Upper lobe of left lung (tissue), 6 donors: ENCODE data around the gene FBXO11. TPM values are rescaled to one million over a fixed set of nuclear protein-coding genes. Genes with fewer than 3 reads are reported as not detected.

Experiments
- ATAC-seq, 2 donors: fragments of 200-7000 bp; cut with Tn5 transposase; one replicate each; pipeline ENCODE4 v1.9.1; 2022; ENCODE audit warnings: mild to moderate bottlenecking in 2 of 2, moderate library complexity in 2 of 2; ENCODE audit not compliant: low FRiP score in 2 of 2
- DNase-seq, 2 donors: peaks; one replicate each; pipeline ENCODE4 v3.0.0-alpha.2; 2019 to 2020
- H3K27ac ChIP-seq, 4 donors: fragments of 200-600 bp; sonication (generic); one replicate each; pipeline ENCODE4 v1.5.1; 2016 to 2019
- H3K27me3 ChIP-seq, 4 donors: fragments of 200-600 bp; sonication (generic); one replicate each; pipeline ENCODE4 v1.5.1; 2017 to 2019
- H3K36me3 ChIP-seq, 4 donors: fragments of 200-600 bp; sonication (generic); one replicate each; pipeline ENCODE4 v1.5.1; 2016 to 2019
- H3K4me1 ChIP-seq, 4 donors: fragments of 200-600 bp; sonication (generic); one replicate each; pipeline ENCODE4 v1.5.1; 2018 to 2019
- H3K4me3 ChIP-seq, 4 donors: fragments of 200-600 bp; sonication (generic); one replicate each; pipeline ENCODE4 v1.5.1; 2017 to 2019; ENCODE audit warnings: mild to moderate bottlenecking in 2 of 4, moderate library complexity in 1 of 4
- H3K9me3 ChIP-seq, 4 donors: fragments of 200-600 bp; sonication (generic); one replicate each; pipeline ENCODE4 v1.5.1; 2018 to 2019
- CTCF ChIP-seq, 6 experiments: fragments of 450-650 bp in 4 of 6; fragments of 200-600 bp in 2 of 6; sonication (generic) in 2 of 6; IDR thresholded peaks; one replicate each; pipeline ENCODE4 v1.5.1; 2016 to 2019; ENCODE audit warnings: antibody characterized with exemption in 6 of 6
- EP300 ChIP-seq, 4 donors: sonication (generic); formaldehyde crosslinking; IDR thresholded peaks; one replicate each; pipeline ENCODE4 v1.5.1; 2017; ENCODE audit warnings: antibody characterized with exemption in 4 of 4, control low read depth in 2 of 4
- POLR2A ChIP-seq, 4 donors: fragments of 450-650 bp; IDR thresholded peaks; one replicate each; pipeline ENCODE4 v1.5.1; 2016 to 2017; ENCODE audit warnings: antibody characterized with exemption in 4 of 4, mild to moderate bottlenecking in 2 of 4
- POLR2AphosphoS5 ChIP-seq, 2 donors: sonication (generic); formaldehyde crosslinking; IDR thresholded peaks; one replicate each; pipeline ENCODE4 v1.5.1; 2017; ENCODE audit warnings: antibody characterized with exemption in 2 of 2
- WGBS, 2 donors: methylation state at CpG; one replicate each; pipeline ENCODE4 v1.1.5; 2017 to 2018; 5-methylcytosine and 5-hydroxymethylcytosine counted together
- total RNA-seq, 6 donors: library from RNA; depleted of rRNA in 4 of 6; stranded (reverse); fragments of >200 nt in 4 of 6; gene quantifications; one replicate each; pipeline versions ENCODE4 v1.1.0 to v1.2.1, GENCODE V29; 2016 to 2021
- donor health status: DM: no; HTN: no; CAD: no; lungs with moderate emphysema.
- donor health status: DM: no; HTN: yes; CAD: no; lungs with severe emphysema.

The FBXO11 gene
- total RNA-seq, 6 donors from 2014 or later: 30.5 to 99.2 (median 60.0) TPM

- TF ChIP-seq CTCF (IDR thresholded peaks at IDR 0.05): no peak
- TF ChIP-seq EP300 (IDR thresholded peaks at IDR 0.05): no peak
- no peak for TF ChIP-seq POLR2AphosphoS5 (IDR thresholded peaks at IDR 0.05)
- TF ChIP-seq POLR2A (IDR thresholded peaks at IDR 0.05): no peak
- peaks cover 21 to 99% (median 67%) of the 10 kb centered on the region in 4 donors for H3K36me3 ChIP-seq
- H3K27me3 ChIP-seq: no peaks in the 10 kb centered on the region
- ATAC-seq: no peak
- H3K4me3 ChIP-seq: no peak overlapping the region
- no peak for DNase-seq
- peaks cover 3 to 7% (median 4%) of the 10 kb centered on the region in 4 donors for H3K9me3 ChIP-seq
- peaks cover 0 to 4% (median 0%) of the 10 kb centered on the region in 4 donors for H3K4me1 ChIP-seq
- WGBS, 2 donors: 96 to 98% methylated on average over 7 of the region's 7 CpGs
- no peak overlapping the region for H3K27ac ChIP-seq
Measured at GRCh38 chr2:47803363-47803762, 102.9 kb downstream of the FBXO11 start.

- Histone ChIP-seq H3K36me3 (peaks cover 16 to 98% (median 55%) of the 10 kb centered on the region in 4 donors), H3K27ac (no peak overlapping the region), H3K9me3 (peaks cover 3 to 7% (median 4%) of the 10 kb centered on the region in 4 donors), H3K27me3 (no peaks in the 10 kb centered on the region), H3K4me3 (no peak overlapping the region), H3K4me1 (peaks cover 0 to 4% (median 0%) of the 10 kb centered on the region in 4 donors)
- TF ChIP-seq CTCF (IDR thresholded peaks at IDR 0.05) (no peak), EP300 (IDR thresholded peaks at IDR 0.05) (no peak), POLR2AphosphoS5 (IDR thresholded peaks at IDR 0.05) (no peak), POLR2A (IDR thresholded peaks at IDR 0.05) (no peak)
- DNase-seq (no peak), ATAC-seq (no peak)
- WGBS, 2 donors: 93 to 100% methylated on average over 3 of the region's 3 CpGs
Measured at GRCh38 chr2:47801118-47801517, 105.2 kb downstream of the FBXO11 start.

GRCh38 chr2:47799031-47799609 is 107.2 kb downstream of the FBXO11 start:
- Histone ChIP-seq H3K4me1 (peaks cover 0 to 4% (median 0%) of the 10 kb centered on the region in 4 donors), H3K27me3 (no peaks in the 10 kb centered on the region), H3K27ac (peak overlapping the region in 2 of 4 donors; percentile 13 to 51), H3K9me3 (peaks cover 3 to 7% (median 4%) of the 10 kb centered on the region in 4 donors), H3K36me3 (peaks cover 11 to 98% (median 46%) of the 10 kb centered on the region in 4 donors), H3K4me3 (no peak overlapping the region)
- ATAC-seq: peak in 1 of 2 donors; percentile 17
- WGBS, 2 donors: 86 to 88% methylated on average over 6 of the region's 6 CpGs
- TF ChIP-seq POLR2AphosphoS5 (IDR thresholded peaks at IDR 0.05) (no peak), POLR2A (IDR thresholded peaks at IDR 0.05) (no peak), CTCF (IDR thresholded peaks at IDR 0.05) (no peak), EP300 (IDR thresholded peaks at IDR 0.05) (no peak)
- no peak for DNase-seq

GRCh38 chr2:47798631-47799030 is 107.7 kb downstream of the FBXO11 start:
- ATAC-seq (peak in 1 of 2 donors; percentile 78), DNase-seq (no peak)
- peak overlapping the region in 2 of 4 donors; percentile 13 to 51 for H3K27ac ChIP-seq
- H3K4me3 ChIP-seq: no peak overlapping the region
- H3K36me3 ChIP-seq: peaks cover 7 to 95% (median 41%) of the 10 kb centered on the region in 4 donors
- no peaks in the 10 kb centered on the region for H3K27me3 ChIP-seq
- 61 to 82% methylated on average over 6 of the region's 6 CpGs for WGBS, 2 donors
- TF ChIP-seq EP300 (IDR thresholded peaks at IDR 0.05): no peak
- no peak for TF ChIP-seq CTCF (IDR thresholded peaks at IDR 0.05)
- no peak for TF ChIP-seq POLR2A (IDR thresholded peaks at IDR 0.05)
- TF ChIP-seq POLR2AphosphoS5 (IDR thresholded peaks at IDR 0.05): no peak
- H3K9me3 ChIP-seq: peaks cover 2 to 6% (median 3%) of the 10 kb centered on the region in 4 donors
- peaks cover 0 to 4% (median 0%) of the 10 kb centered on the region in 4 donors for H3K4me1 ChIP-seq
